HG02885 (cell line): ENCODE data around the gene ZNF205.
"Not testable (repeated sequence)": the region's sequence is repeated elsewhere in the genome, so short reads cannot be mapped to it uniquely, and the experiment has no call there.

Experiments
- ATAC-seq: cut with Tn5 transposase; IDR thresholded peaks from one replicate; pipeline ENCODE4 v1.9.1; 2021; ENCODE audit warnings: mild to moderate bottlenecking; ENCODE audit not compliant: unreplicated experiment, poor library complexity

The ZNF205 gene

DNA sequence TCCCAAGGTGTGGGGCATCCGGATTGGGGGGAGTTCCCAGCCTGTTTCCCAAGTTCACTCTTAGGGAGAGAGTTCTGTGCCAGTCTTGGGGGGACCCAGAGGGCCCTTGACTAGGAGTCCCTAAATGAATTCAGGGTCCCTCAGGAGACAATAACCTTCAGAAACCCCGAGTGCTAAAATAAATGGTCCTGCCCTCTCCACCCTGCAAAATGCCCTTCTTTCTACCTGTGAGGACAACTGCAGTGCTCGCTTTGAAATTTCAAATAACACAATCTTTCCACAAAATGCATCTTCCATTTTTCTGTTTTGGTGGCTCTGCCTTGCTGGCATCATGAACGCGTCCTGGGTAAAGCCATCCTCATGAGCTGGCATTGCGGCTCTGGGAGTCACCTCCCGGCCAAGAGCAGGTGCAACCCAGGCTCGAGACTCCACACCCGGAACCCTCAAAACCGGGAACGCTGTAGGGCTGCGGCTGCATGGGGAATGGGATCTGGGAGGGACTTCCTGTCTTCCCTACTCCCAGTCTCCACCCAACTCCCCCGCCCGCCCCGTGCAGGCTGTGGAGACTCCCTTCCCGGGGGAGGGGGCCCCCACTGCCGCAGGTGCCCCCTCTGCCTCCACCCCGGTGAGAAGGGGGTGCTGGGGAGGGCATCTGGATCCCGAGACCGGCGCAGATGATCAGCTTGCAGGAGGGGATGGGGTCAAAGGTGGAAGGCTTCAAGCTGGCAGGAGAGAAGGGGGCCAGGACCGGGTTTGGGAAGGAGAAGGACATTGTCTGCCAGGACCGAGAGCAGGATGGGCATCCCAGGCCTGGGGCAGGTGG is at the start of gene ZNF205:
TSS of gene ZNF205 (plus strand) at position 529 of the 823 bp plus-strand sequence. CDS start 845 bp downstream, outside the sequence.
- no peak for ATAC-seq

DNA sequence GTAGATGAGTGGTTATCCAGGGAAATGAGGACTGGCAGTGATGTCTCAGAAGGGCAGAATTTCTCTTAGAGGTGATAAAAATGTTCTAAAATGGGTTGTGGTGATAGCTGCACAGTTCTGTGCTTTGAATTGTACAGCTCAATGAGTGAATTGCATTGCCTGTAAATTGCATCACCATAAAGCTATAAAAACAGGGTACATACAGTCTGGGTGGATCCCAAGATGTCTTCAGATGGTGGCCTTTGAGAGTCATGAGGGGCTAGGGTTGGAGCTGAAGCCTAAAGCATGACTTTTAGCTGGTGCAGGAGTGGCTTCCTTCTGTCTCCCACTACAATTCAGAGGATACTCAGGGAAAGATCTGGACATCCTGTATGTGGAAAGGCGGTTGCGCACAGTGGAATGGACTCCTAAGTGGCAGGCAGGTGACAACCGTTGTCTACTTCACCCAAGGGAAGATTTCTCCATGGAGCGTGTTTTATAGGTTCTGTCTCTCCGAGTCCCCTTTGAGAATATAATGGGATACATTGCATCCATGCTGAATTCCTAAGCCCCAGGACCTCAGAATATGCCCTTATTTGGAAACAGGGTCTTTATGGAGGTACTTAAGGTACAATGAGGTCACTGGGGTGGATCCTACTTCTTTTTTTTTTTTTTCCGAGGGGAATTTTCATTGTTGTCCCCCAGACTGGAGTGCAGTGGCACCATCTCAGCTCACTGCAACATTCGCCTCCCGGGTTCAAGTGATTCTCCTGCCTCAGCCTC is 48.6 kb upstream of the ZNF205 start:
- ATAC-seq, result no peak

DNA sequence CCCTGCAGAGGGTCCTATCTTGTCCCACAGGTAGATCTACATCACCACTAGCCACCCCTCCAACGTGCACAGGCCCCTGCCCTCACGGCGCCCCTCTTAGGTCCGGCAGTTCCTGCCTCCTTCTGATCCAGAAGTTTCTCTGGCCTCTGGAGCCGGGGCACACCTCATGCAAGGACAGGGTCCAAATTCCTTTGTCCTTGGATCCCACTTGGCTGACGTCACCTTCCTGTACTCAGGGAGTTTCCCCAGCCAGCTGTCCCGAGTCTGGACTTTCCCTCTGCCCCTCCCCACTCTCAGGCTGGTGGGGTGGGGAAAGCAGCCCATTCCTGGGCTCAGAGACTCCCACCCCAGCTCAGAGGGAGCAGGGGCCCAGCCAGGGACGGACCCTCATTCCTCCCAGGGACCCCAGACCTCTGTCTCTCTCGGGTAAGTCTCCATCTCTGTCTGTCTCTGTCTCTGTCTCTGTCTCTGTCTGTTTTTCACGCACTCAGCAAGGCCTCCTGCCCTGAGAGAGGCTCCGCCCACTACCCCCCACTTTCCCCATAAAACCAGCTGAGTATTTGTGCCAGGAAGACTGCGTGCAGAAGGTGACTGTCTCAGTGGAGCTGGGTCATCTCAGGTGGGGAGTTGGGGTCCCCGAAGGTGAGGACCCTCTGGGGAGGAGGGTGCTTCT is 47.2 kb upstream of the ZNF205 start, which contains the start of gene IL32:
TSS of gene IL32 (plus strand) at position 572 of the 673 bp plus-strand sequence. CDS start 172 bp downstream, outside the sequence.
- ATAC-seq, result no peak

- no peak for ATAC-seq
These were observed 46.5 kb upstream of the ZNF205 start for GRCh38 chr16:3065742-3066439.

- ATAC-seq, result no peak
These were observed 46.0 kb upstream of the ZNF205 start for GRCh38 chr16:3066440-3066748.

GRCh38 chr16:3068487-3068886 is 43.9 kb upstream of the ZNF205 start:
- no peak for ATAC-seq

GRCh38 chr16:3069146-3069545 is 43.2 kb upstream of the ZNF205 start:
- not testable (repeated sequence) for ATAC-seq

DNA sequence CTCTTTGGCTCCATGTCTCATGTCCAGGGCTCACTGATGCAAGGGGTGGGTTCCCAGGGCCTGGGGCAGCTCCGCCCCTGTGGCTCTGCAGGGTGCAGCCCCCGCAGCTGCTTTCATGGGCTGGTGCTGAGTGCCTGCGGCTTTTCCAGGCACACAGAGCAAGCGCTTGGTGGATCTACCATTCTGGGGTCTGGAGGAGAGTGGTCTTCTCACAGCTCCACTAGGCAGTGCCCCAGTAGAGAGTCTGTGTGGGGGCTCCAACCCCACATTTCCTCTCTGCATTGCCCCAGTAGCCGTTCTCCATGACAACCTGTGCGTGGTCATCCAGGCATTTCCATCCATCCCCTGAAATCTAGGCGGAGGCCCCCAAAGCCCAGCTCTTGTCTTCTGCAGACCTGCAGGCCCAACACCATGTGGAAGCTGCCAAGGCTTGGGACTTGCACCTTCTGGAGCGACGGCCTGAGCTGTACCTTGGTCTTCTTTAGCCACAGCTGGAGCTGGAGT is 41.7 kb upstream of the ZNF205 start:
- no peak for ATAC-seq

DNA sequence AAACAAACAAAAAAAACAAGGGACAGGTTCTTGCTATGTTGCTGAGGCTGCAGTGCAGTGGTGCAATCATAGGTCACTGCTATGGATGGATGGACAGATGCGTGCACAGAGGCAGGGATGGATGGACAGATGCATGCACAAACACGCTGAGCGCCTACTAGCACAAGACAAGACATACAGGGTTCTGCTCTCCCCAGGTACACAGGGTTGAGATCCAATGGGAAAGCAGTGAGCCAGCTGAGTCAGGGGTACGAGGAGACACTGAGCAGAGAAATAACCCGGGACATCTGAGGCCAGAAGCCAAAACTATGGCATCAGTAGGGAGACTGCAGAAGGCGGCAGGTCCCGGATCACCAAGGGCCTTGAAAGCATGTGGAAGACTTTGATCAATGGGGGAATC is 40.7 kb upstream of the ZNF205 start:
- no peak for ATAC-seq

GRCh38 chr16:3072148-3072547 is 40.2 kb upstream of the ZNF205 start:
- not testable (repeated sequence) for ATAC-seq

GRCh38 chr16:3072576-3073263 is 39.7 kb upstream of the ZNF205 start:
- ATAC-seq, result not testable (repeated sequence)

DNA sequence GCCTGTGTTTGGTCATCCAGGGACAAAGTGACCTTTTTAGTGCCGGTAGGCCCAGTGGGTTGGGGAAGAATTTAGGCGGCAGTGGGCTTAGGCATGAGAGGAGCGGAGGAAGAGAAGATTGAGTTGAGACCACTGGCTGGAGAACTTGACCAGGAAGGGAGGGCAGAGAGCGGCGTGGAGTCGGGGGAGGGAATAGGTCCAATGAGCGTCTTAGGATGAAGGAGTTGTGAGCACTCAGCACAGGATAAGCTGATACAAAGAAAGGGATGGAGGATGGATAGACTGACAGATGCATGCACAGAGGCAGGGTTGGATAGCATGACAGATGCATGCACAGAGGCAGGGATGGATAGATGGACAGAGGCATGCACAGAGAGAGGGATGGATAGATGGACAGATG is 38.9 kb upstream of the ZNF205 start:
- no peak for ATAC-seq

DNA sequence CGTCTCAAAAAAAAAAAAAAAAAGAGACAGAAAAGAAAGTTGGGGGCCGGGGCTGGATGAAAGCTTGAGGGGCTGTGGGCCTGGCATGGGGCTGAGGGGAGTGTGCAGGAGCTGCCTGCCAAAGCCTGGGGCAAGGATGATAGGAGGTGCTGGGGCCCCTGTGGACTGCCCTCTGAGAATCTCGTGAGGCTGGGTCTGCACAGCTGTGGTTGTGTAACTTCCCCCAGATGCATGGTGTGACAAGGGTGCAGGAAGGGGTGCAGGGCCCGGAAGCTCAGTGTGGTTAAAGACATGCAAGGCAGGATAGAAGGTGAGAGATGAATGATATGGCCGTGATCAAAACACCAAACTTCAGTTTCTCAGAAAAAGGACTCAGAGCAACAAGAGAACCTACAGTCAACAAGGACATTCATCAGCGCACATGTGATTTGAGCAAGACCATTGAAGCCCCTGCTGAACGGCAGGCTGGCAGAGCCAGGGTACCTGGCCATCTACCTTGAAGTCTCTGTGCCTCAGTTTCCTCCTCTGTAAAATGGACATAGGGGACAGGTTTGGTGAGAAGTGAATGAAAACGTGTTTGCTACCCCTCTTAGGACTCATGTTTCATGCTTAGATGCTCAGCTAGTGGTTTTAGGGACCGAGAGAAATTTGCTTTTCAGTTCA is 37.4 kb upstream of the ZNF205 start:
- peak; percentile 73 for ATAC-seq

DNA sequence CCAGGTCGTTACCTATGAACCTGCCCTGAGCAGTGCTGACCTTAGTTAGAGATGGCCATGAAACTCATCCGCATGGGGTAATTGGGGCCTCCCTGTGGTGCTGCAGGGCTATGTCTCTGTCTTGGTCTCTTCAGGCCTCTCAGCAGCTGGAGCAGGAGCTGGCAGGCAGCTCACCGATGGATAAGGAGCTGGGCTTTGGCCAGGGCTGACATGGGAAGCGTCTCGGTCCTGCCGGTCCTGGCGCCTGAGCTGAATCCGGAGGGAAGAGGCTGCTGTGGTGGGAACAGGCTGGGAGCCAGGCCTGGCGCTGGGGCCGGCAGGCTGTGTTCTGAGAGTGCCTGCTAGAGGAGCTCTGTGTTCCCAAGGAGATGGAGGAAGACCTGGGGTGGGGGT is 36.9 kb upstream of the ZNF205 start:
- no peak for ATAC-seq

- not testable (repeated sequence) for ATAC-seq
These were observed 36.4 kb upstream of the ZNF205 start for GRCh38 chr16:3075946-3076345.

DNA sequence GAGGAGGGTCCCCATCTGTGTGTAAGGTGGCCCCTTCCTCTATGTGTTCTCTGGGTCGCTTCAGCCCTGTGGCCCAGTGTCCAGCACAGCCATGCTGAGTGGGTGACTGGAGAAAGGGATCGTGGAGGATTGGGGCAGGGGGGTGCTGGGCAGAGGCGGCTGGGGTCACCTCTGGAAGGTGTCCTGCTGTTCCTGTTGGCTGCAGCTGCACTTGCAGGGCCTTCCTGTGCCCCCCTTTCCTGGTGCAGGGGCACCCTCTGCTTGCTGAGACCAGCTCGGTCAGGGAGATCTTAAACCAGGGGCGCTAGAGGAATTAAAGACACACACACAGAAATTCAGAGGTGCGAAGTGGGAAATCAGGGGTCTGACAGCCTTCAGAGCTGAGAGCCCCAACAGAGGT is 35.8 kb upstream of the ZNF205 start:
- ATAC-seq, result no peak

GRCh38 chr16:3080024-3080423 is 32.4 kb upstream of the ZNF205 start:
- no peak for ATAC-seq

DNA sequence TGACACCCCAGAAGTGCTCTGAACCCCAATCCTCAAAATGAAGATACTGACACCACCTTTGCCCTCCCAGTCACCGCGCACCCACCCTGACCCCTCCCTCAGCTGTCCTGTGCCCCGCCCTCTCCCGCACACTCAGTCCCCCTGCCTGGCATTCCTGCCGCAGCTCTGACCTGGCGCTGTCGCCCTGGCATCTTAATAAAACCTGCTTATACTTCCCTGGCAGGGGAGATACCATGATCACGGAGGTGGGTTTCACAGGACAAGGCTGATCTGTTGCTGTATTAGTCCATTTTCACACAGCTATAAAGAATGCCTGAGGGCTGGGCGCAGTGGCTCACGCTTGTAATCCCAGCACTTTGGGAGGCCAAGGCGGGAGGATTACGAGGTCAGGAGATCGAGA is 30.4 kb upstream of the ZNF205 start:
- not testable (repeated sequence) for ATAC-seq

GRCh38 chr16:3083408-3083807 is 29.0 kb upstream of the ZNF205 start:
- ATAC-seq, result not testable (repeated sequence)
